Brain pericyte (primary cell): ENCODE data around the gene HTR5A.
A peak's percentile ranks its signal among the peaks of the same experiment; 100 is the strongest.
"Not testable (repeated sequence)": the region's sequence is repeated elsewhere in the genome, so short reads cannot be mapped to it uniquely, and the experiment has no call there.

Experiments used
- DNase-seq: peaks from one replicate; pipeline ENCODE4 v3.0.0-alpha.2; 2012; ENCODE audit warnings: low read depth, low spot score

The HTR5A gene

GRCh38 chr7:155069992-155070751 is at the start of gene HTR5A:
Gene HTR5A (plus strand): TSS chr7:155070324. CDS start chr7:155070900, 576 bp downstream.
- DNase-seq: peak; percentile 44

DNA sequence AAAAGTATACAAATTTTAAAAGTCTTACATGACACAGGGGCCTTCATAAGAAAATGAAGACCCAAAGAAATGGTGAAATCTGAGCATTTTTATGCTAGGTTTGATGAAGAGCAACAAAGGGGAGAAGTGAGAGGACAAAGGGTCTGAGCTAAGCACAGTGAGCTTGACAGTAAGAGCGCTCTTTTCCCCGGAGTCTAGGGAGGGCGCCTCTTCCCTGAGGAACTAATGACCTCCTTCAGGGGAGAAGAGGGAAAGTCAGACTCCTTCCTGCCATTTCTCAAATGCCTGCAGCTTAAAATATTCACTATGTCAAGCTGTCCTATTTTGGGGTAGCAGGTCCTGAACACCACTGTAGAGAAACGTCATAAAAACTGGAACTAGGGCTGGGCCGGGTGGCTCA is 49.1 kb upstream of the HTR5A start:
- DNase-seq: no peak

DNA sequence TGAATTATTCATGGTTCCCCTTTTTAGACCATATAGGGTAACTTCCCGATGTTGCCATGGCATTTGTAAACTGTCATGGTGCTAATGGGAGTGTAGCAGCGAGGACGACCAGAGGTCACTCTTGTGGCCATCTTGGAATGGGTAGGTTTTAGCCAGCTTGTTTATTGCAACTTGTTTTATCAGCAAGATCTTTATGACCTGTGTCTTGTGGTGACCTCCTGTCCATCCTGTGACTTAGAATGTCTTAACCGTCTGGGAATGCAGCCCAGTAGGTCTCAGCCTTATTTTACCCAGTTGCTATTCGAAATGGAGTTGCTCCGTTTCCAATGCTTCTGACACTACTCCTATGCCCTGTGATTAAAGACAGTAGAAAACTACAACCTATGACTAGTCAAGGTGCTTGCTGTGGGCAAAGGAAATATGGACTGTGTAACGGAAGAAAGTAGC is 48.4 kb upstream of the HTR5A start:
- DNase-seq: no peak

DNA sequence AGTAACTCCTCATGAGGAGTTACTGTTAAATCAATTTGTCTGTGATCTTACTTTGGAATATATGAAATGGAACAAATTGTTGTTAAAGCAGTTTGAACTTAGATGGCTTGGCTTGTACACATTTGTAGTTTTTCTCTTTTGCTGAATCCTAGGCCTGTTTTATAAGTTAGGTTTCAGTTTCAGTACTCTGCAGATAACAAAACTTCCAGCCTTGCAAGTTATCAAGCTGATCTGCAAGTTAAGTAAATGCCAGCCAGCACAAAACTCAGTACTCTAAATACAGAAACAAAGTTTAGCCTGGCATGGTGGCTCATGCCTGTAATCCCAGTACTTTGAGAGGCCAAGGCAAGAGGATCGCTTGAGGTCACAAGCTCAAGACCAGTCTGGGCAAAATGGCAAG is 42.2 kb upstream of the HTR5A start:
- no peak for DNase-seq

- DNase-seq: no peak
Observed at GRCh38 chr7:155032978-155033377, 37.1 kb upstream of the HTR5A start.

DNA sequence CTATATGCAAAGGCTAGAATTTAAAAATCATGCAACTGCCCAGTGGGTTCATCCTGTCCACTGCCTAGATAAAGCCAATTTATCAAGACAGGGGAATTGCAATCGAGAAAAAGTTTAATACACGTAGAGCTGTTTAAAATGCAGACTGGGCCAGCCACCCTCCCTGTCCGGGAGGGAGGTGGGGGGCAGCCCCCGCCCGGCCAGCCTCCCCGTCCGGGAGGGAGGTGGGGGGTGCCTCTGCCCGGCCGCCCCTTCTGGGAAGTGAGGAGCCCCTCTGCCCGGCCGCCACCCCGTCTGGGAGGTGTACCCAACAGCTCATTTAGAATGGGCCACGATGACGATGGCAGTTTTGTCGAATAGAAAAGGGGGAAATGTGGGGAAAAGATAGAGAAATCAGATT is 35.6 kb upstream of the HTR5A start:
- DNase-seq: not testable (repeated sequence)

GRCh38 chr7:155038335-155038734 is 31.8 kb upstream of the HTR5A start:
- no peak for DNase-seq

DNA sequence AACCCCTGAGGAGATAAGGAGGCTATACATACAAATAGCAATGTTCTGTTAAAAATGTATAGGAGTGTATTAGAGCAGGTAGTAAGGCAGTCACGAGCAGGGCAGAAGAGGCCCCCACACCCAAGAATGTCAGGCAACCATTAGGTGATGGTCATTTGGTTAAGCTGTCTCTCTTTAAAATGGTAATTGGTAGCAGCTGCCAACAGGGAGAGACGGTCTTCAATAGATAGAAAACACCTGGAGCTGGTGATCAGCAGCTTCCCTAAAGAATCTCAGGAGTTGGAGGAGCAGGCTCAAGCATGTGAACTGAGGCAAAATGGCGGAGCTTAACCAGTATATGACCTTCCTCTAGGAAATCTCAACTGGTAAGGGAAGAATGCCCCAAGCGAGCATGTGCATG is 26.4 kb upstream of the HTR5A start:
- no peak for DNase-seq

GRCh38 chr7:155048006-155048405 is 22.1 kb upstream of the HTR5A start:
- DNase-seq: no peak

DNA sequence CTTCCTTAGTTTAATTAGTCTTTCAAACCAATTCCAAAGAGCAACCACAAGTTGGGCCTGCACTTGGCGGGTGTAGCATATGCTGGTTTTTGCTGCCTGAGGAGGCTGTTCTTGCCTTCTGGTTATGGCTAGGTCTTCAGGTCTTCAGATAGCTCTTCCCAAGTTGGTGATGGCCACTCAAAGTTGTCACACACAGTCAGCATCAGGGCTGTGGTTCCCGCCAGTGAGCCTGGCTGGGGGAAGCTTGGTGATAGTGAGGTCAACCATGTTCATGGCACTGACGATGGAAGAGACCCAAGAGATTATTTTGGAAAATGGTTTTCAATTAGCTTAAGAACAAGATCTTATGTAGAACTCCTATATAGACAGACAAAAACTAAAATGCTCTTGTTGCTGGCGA is 18.8 kb upstream of the HTR5A start:
- no peak for DNase-seq

GRCh38 chr7:155053002-155053401 is 17.1 kb upstream of the HTR5A start:
- no peak for DNase-seq

GRCh38 chr7:155054761-155055160 is 15.4 kb upstream of the HTR5A start:
- DNase-seq: no peak

DNA sequence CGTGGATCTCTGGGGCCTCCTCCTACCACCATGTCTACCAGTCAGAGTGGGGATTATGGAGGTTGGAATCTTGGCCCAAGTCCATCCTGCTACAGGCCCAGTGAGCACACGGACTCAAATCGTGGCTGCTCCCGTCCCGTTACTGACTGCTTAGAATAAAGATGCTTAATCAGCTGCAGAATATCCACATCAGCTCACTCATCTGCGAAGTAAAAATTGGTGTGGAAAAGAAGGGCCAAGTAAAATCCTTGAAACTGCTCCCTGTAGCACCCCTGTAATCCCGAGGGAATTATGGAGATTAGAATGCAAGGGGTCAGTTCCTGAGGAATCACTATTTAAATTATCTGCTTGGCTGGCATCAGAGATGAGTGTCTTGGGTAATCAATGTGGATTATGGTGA is 13.0 kb upstream of the HTR5A start:
- DNase-seq: no peak

GRCh38 chr7:155058896-155059295 is 11.2 kb upstream of the HTR5A start:
- no peak for DNase-seq

DNA sequence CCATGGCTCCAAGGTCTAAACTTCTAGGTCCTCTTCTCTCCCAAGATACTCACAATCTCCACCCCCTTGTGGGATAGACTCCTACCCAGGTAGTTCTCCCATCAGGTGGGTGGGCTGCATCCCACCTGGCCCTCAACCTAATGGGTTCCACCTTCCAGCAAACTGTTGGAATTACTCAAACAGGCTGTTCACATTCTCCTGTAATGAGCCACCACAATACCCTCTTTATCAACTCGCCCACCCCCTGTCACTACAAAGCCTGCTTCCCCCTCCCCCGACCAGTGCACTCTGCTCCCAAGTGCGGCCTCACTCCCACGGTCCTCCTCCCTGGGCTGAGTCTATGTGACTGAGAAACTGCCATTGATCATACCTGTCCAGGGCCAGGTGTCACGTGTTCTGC is 10.4 kb upstream of the HTR5A start:
- DNase-seq: no peak

GRCh38 chr7:155062411-155062810 is 7.7 kb upstream of the HTR5A start:
- no peak for DNase-seq

DNA sequence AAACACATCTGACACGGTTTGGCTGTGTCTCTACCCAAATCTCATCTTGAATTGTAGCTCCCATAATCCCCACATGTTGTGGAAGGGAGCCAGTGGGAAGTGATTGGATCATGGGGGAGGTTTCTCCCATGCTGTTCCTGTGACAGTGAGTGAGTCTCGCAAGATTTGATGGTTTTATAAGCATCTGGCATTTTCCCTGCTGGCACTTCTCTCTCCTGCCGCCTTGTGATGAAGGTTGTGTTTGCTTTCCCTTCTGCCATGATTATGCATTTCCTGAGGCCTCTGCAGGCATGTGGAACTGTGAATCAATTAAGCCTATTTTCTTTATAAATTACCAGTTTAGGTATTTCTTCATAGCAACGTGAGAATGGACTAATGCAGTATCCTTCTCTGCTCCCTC is 5.9 kb upstream of the HTR5A start:
- no peak for DNase-seq

DNA sequence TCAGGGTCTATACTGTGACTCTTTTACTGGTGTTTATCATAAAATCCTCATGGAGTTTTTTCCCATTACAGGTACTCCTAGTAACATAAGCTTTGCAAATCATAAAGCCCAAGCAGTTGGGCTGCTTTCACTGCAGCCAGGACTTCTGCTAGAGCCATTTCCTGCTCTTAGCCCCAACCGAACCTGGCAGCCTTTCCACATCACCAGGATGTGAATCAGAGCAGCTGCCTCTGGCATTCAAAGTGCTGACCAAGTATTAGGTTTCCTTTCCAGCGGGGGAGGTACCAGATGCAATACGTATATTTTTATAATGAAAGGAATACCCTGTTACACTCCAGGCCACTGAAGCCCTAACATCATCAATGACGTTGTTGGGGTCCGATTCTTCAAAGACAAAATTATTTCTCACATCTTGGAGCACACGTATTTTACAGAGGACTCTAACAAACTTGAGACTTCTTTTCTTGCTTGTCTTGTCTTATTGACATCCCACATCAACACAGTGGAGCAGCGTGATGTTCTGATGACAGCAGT is 3.6 kb upstream of the HTR5A start:
- no peak for DNase-seq

GRCh38 chr7:155071121-155071651 is 1.1 kb downstream of the HTR5A start:
- no peak for DNase-seq

DNA sequence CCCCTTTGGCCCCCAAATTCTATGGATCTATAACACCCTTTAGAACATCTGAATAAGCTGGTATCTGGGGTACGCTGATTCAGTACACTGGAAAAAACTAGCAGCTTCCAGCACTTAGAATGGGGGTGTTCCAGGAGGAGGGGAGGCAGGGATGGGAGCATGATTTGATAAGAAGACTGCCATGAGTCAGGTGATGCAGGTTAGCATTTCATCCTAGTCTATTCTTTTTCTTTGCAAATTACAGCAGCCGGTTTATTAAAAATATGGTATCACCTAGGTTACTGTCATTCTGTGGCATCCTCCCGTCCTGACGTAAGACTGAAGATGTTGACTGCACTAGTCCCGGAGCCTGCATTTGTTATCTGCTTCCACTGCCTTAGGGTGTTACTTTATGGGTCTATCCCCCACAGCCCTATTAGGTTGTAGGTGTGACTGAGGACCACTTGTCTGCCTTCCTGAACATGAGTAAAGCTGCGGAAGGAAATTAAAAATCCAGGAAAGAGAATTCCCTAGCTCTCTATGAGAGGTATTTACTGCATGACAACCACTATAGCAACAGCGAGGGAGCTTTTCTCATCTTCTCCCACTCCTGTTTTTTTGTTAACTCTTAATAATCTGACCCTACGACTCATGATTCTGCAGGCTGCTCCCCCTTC is 1.9 kb downstream of the HTR5A start:
- no peak for DNase-seq

DNA sequence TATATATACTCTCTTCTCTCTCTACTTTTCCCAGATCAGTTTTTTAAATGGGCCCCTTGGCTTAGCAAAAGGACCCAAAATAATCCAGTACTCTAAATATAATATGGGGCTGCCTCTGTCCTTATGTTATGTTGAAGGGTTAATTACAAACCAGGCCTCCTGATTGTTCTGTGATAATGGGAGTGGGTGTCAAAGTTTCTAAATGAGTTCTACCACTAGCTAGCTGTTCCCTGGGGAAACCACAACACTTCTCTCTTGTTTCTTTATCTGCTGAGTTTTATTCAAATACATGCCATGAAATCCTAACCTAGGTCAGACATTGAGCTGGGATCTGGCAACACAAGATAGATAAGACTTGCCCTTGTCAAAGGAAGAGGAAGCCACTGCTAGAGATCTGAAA is 3.8 kb downstream of the HTR5A start:
- DNase-seq: no peak

DNA sequence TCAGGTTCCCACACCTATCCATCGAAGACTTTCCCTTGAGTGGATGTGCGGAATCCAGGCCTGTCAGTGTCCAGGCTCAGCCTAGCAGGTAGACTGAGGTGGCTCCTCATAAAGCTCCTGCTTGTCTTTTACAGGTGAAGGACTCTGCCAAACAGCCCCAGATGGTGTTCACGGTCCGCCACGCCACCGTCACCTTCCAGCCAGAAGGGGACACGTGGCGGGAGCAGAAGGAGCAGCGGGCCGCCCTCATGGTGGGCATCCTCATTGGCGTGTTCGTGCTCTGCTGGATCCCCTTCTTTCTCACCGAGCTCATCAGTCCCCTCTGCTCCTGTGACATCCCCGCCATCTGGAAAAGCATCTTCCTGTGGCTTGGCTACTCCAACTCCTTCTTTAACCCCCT is 13.9 kb downstream of the HTR5A start:
- no peak for DNase-seq

- DNase-seq: no peak
Observed at GRCh38 chr7:155084969-155085368, 14.8 kb downstream of the HTR5A start.
